Hindlimb muscle (tissue), 1 donor: ENCODE data around the gene RUFY1. TPM values are rescaled to one million over a fixed set of nuclear protein-coding genes. Genes with fewer than 3 reads are reported as not detected.

ENCODE experiments used
- polyA plus RNA-seq: library from polyadenylated mRNA; unstranded; fragments of 120-200 nt; gene quantifications from one replicate; pipeline ENCODE4 v1.2.1, GENCODE V29; 2013; ENCODE audit not compliant: insufficient read length

The RUFY1 gene
- polyA plus RNA-seq, 1 donor, result 40.6 TPM

Other genes with a start within 250 kb of the RUFY1 start
- gene ADAMTS2, start 205.1 kb upstream of the RUFY1 start, polyA plus RNA-seq, result 29.7 TPM
- gene HNRNPH1, start 73.1 kb downstream of the RUFY1 start, polyA plus RNA-seq, result 607 TPM
- gene CBY3, start 130.5 kb downstream of the RUFY1 start, polyA plus RNA-seq, result 0.61 TPM
- 212 TPM for gene CANX, start 148.4 kb downstream of the RUFY1 start, polyA plus RNA-seq
- 26.7 TPM for gene MAML1, start 182.3 kb downstream of the RUFY1 start, polyA plus RNA-seq
- gene LTC4S, start 243.4 kb downstream of the RUFY1 start, polyA plus RNA-seq, result 2.8 TPM